Activated naive CD4-positive, alpha-beta T cell treated with anti-CD3 and anti-CD28 coated beads, Interleukin-2, amount 50 U/mL, for 72 hours (primary cell): ENCODE measurements around the gene SH3GLB1. TPM values are rescaled to one million over a fixed set of nuclear protein-coding genes. Genes with fewer than 3 reads are reported as not detected.

ENCODE experiments used
- ATAC-seq, 2 donors: fragments of 150-1000 bp; cut with Tn5 transposase; 2 replicates each; pipeline ENCODE4 v1.10.0; 2021; ENCODE audit warnings: mild to moderate bottlenecking in 2 of 2, moderate library complexity in 2 of 2
- DNase-seq, 2 donors: peaks; one replicate each; pipeline ENCODE4 v3.0.0; 2021 to 2022; ENCODE audit warnings: low spot score in 2 of 2
- H3K27ac Mint-ChIP-seq, 2 donors: one replicate each; pipeline ENCODE4 v1.8.0; 2022; ENCODE audit warnings: mild to moderate bottlenecking in 2 of 2, mixed read lengths in 2 of 2
- H3K36me3 Mint-ChIP-seq, 2 donors: one replicate each; pipeline ENCODE4 v1.8.0; 2022; ENCODE audit warnings: mixed read lengths in 2 of 2
- H3K9me3 Mint-ChIP-seq, 2 donors: one replicate each; pipeline ENCODE4 v1.8.0; 2022; ENCODE audit warnings: mixed read lengths in 2 of 2
- total RNA-seq, 2 donors: library from RNA; stranded (reverse); gene quantifications; one replicate each; pipeline ENCODE4 v1.2.3, GENCODE V29; 2022

SH3GLB1 gene
- total RNA-seq, 2 donors from 2014 or later: 58.0 to 59.1 TPM

DNA sequence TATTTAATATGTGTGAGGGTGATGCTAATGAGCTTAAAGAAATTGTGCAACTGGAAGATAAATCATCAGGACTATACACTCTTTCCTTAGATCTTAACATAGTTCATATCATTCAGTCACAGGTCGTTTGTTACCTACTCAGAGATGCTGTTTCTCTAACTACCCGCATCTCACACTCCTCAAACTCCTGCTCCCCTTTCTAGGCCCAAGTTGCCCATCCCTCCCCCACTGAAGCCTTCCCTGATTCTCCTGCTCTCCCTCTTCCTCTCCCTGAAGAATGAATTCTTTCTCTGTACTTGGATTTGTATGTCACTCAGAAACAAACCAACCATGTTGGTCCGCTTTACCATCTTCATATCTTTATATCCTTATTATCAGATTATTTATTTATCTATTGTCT, 9.1 kb downstream of the SH3GLB1 start:
- no peaks in the 10 kb centered on the region for H3K36me3 Mint-ChIP-seq
- no peak overlapping the region for H3K27ac Mint-ChIP-seq
- no peaks in the 10 kb centered on the region for H3K9me3 Mint-ChIP-seq
- ATAC-seq (no peak), DNase-seq (no peak)

DNA sequence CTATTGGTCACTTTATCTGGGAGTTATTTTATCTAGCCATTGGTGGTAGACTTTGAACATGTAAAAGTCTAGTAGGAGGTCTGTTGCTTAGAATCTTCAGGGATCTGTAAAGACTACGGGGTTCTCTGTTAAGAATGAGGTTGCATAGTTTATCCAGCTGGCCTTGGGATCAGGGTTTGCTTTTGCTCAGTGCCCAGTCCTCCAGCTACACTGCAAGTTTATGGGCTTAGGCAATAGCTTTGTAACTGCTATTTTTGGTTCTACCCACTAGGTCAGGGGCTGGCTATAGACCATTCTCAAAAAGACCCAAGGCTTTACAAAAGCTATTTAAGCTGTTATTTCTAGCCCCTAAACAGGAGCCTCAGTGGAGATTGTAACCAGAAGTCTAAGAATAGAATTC, 9.8 kb downstream of the SH3GLB1 start:
- Mint-ChIP-seq H3K9me3 (no peaks in the 10 kb centered on the region), H3K27ac (no peak overlapping the region), H3K36me3 (no peaks in the 10 kb centered on the region)
- DNase-seq: no peak
- peak in 1 of 2 donors; percentile 26 for ATAC-seq

DNA sequence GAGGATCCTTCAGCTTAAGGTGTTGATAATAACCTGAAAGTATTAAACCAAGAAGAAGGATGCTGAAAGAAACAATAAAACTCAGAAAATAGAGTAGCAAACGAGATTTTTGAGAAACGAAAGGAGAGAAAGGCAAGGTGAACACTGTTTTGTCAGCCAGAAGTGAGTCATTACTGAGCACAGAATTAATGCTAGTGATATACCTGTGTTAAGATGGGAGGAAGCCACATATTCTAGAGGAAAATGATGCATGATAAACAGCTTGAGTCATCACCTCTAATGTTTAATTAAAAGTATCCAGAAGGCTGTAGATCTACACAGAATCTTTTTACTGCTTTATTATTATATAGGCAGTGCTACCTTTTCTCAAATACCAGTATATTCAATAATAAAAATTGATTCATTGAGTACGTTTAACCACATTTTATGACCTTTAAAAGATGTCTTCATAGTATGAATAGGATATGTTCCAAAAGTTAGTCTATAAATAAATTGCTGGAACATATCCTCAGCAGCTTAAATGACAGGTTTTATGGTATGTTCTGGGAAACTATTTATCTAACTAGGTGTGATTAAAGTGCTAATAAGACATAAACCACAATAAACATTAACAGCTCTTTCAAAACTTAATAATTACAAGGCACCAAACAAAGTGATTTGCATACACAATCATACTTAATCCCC, 10.3 kb downstream of the SH3GLB1 start:
- DNase-seq (no peak), ATAC-seq (peak; percentile 36 to 77)
- Mint-ChIP-seq H3K9me3 (no peaks in the 10 kb centered on the region), H3K36me3 (no peaks in the 10 kb centered on the region), H3K27ac (peak overlapping the region in 1 of 2 donors; percentile 34)

- Mint-ChIP-seq H3K9me3 (no peaks in the 10 kb centered on the region), H3K36me3 (no peaks in the 10 kb centered on the region), H3K27ac (no peak overlapping the region)
- no peak for ATAC-seq
- no peak for DNase-seq
Observed at GRCh38 chr1:86718786-86719185, 14.4 kb downstream of the SH3GLB1 start.

- Mint-ChIP-seq H3K36me3 (peaks cover 5 to 8% of the 10 kb centered on the region in 2 donors), H3K9me3 (no peaks in the 10 kb centered on the region), H3K27ac (no peak overlapping the region)
- DNase-seq (no peak), ATAC-seq (no peak)
Observed at GRCh38 chr1:86731416-86731815, 27.0 kb downstream of the SH3GLB1 start.

- ATAC-seq (no peak), DNase-seq (no peak)
Observed at GRCh38 chr1:86733340-86733739, 29.0 kb downstream of the SH3GLB1 start.

GRCh38 chr1:86739648-86740509, 35.5 kb downstream of the SH3GLB1 start:
- H3K27ac Mint-ChIP-seq: no peak overlapping the region

More at GRCh38 chr1:86733340-86733739, 29.0 kb downstream of the SH3GLB1 start:
- Mint-ChIP-seq H3K9me3 (peaks cover 0 to 4% of the 10 kb centered on the region in 2 donors), H3K36me3 (peaks cover 10 to 15% of the 10 kb centered on the region in 2 donors), H3K27ac (no peak overlapping the region)

DNA sequence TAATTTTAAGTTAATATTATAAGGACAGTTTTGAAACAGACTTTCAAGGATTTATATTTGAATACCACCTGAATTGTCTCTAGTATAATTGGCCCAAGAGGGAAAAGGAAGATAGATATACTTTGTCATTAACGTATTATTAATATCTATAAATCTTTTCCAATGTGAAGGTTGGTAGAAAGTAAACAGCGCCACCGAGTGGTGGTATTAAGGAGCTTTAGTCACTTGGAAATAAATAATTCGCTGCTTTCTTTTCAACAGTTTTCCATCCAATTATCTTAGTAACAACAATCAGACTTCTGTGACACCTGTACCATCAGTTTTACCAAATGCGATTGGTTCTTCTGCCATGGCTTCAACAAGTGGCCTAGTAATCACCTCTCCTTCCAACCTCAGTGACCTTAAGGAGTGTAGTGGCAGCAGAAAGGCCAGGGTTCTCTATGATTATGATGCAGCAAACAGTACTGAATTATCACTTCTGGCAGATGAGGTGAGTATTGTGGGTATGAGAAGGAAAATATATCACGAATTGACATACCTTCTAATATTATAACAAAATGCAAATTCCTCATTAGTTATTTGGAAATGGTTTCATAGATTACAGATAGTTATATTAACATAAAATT, 37.7 kb downstream of the SH3GLB1 start:
- Mint-ChIP-seq H3K27ac (no peak overlapping the region), H3K9me3 (peaks cover 0 to 4% of the 10 kb centered on the region in 2 donors), H3K36me3 (peaks cover 7 to 10% of the 10 kb centered on the region in 2 donors)
- ATAC-seq (no peak), DNase-seq (peak in 1 of 2 donors; percentile 26)

More at GRCh38 chr1:86739648-86740509, 35.5 kb downstream of the SH3GLB1 start:
- H3K36me3 Mint-ChIP-seq: peaks cover 14 to 15% of the 10 kb centered on the region in 2 donors
- ATAC-seq (peak; percentile 81 to 90), DNase-seq (no peak)
- peaks cover 0 to 4% of the 10 kb centered on the region in 2 donors for H3K9me3 Mint-ChIP-seq

DNA sequence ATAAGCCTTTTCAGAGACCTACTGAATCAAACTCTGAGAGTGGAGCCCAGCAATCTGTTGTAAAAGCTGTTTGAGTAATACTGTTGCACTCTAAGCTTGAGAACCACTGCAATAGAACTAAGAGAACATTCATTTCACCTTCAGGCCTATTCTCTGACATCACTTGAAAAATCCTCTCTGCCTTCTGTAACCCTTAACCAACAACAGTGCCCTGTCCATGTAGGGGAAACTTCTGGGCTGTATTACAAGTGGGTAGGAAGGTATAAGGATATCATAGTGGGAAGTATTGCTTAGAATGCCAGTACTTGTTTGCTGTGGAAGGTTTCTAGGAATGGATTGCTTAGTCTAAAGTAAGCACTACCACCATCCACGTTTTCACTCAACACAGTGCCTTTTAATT, 42.9 kb downstream of the SH3GLB1 start:
- Mint-ChIP-seq H3K36me3 (peaks cover 0 to 4% of the 10 kb centered on the region in 2 donors), H3K9me3 (no peaks in the 10 kb centered on the region), H3K27ac (no peak overlapping the region)
- peak in 1 of 2 donors; percentile 28 for ATAC-seq
- DNase-seq: no peak

- H3K9me3 Mint-ChIP-seq: no peaks in the 10 kb centered on the region
- peak in 1 of 2 donors; percentile 60 for ATAC-seq
Observed at GRCh38 chr1:86748622-86749373, 44.4 kb downstream of the SH3GLB1 start.

GRCh38 chr1:86750076-86750475, 45.7 kb downstream of the SH3GLB1 start:
- H3K9me3 Mint-ChIP-seq: no peaks in the 10 kb centered on the region
- H3K27ac Mint-ChIP-seq: no peak overlapping the region
- no peak for DNase-seq
- no peaks in the 10 kb centered on the region for H3K36me3 Mint-ChIP-seq
- no peak for ATAC-seq

More at GRCh38 chr1:86748622-86749373, 44.4 kb downstream of the SH3GLB1 start:
- Mint-ChIP-seq H3K36me3 (peaks cover 0 to 4% of the 10 kb centered on the region in 2 donors), H3K27ac (no peak overlapping the region)
- DNase-seq: no peak

DNA sequence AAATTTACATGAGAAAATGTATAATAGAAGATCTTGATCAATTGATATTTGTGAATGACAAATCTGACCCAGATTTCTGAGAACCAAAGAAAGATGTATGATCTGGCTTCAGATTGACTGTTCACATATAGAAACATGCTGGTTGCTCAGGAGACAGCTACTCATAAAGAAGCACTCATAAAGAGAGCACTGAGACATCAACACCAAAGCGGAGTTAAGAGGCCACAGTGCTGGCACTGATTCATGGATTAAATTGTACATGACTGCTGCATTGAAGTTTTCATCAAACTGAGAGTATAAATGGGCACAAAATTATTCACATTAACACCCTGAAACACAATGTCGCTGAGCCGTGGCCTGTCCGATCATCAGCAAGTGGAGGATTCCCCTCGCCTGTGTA, 46.2 kb downstream of the SH3GLB1 start:
- no peaks in the 10 kb centered on the region for H3K36me3 Mint-ChIP-seq
- peak; percentile 59 to 80 for ATAC-seq
- H3K9me3 Mint-ChIP-seq: no peaks in the 10 kb centered on the region
- no peak for DNase-seq
- H3K27ac Mint-ChIP-seq: no peak overlapping the region

GRCh38 chr1:86751923-86752322, 47.5 kb downstream of the SH3GLB1 start:
- Mint-ChIP-seq H3K27ac (no peak overlapping the region), H3K36me3 (no peaks in the 10 kb centered on the region), H3K9me3 (no peaks in the 10 kb centered on the region)
- ATAC-seq: no peak
- DNase-seq: no peak

DNA sequence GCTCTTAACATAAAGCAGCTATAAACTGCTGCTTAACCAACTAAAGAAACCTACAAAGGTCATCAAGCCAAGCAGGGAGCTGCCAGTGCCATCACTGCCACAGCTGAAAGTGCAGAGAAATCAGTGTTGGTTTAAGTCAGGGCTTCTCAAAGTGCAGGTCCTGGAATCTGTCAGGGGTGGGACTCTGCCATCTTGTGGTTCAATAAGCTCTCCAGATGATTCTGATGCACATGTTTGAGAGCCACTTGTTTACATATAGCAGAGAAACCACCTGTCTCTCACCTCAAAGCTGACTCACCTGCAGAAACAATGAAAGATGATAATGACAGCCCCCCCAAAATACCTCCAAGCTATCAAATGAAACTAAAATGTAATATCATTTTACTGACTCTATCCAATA, 49.3 kb downstream of the SH3GLB1 start:
- no peaks in the 10 kb centered on the region for H3K36me3 Mint-ChIP-seq
- no peak overlapping the region for H3K27ac Mint-ChIP-seq
- no peaks in the 10 kb centered on the region for H3K9me3 Mint-ChIP-seq
- peak; percentile 23 to 70 for ATAC-seq
- no peak for DNase-seq

GRCh38 chr1:86754265-86754974, 50.0 kb downstream of the SH3GLB1 start:
- DNase-seq (no peak), ATAC-seq (no peak)
- no peaks in the 10 kb centered on the region for H3K9me3 Mint-ChIP-seq

GRCh38 chr1:86756062-86756406, 51.7 kb downstream of the SH3GLB1 start:
- peaks cover 0 to 7% of the 10 kb centered on the region in 2 donors for H3K36me3 Mint-ChIP-seq
- peaks cover 5 to 8% of the 10 kb centered on the region in 2 donors for H3K9me3 Mint-ChIP-seq
- DNase-seq: no peak
- no peak for ATAC-seq
- H3K27ac Mint-ChIP-seq: no peak overlapping the region

More at GRCh38 chr1:86754265-86754974, 50.0 kb downstream of the SH3GLB1 start:
- Mint-ChIP-seq H3K27ac (no peak overlapping the region), H3K36me3 (no peaks in the 10 kb centered on the region)
